ENCODE data around the gene LIMS2.

The LIMS2 gene

GRCh38 chr2:127596311-127597045 lies 78.9 kb downstream of the LIMS2 start:
- peak; percentile 27 for DNase-seq

GRCh38 chr2:127594116-127594591 lies 81.2 kb downstream of the LIMS2 start:
- peak; percentile 57 for DNase-seq

GRCh38 chr2:127593228-127594115 lies 81.9 kb downstream of the LIMS2 start:
- DNase-seq = peak; percentile 56

GRCh38 chr2:127592761-127593227 lies 82.5 kb downstream of the LIMS2 start:
- DNase-seq = peak; percentile 54

- DNase-seq = peak; percentile 84
Observed at GRCh38 chr2:127591221-127591923, 84.0 kb downstream of the LIMS2 start.

GRCh38 chr2:127590386-127591190 lies 84.7 kb downstream of the LIMS2 start:
- peak; percentile 58 for DNase-seq

- DNase-seq = peak; percentile 24
Observed at GRCh38 chr2:127589841-127590240, 85.5 kb downstream of the LIMS2 start.

- DNase-seq = peak; percentile 52
Observed at GRCh38 chr2:127589358-127589757, 86.0 kb downstream of the LIMS2 start.
